Muscle of back (tissue), 11 donors: ENCODE data around the gene TASOR. TPM values are rescaled to one million over a fixed set of nuclear protein-coding genes. Genes with fewer than 3 reads are reported as not detected.

Experiments
- DNase-seq, 3 donors: peaks; one replicate each; pipeline versions ENCODE4 v3.0.0 to v3.0.0-alpha.2; 2013
- polyA plus RNA-seq, 10 donors: library from polyadenylated mRNA; unstranded; fragments of 120-200 nt; gene quantifications; one replicate each; pipeline ENCODE4 v1.2.1, GENCODE V29; 2013; ENCODE audit not compliant: insufficient read length in 10 of 10

TASOR gene
- polyA plus RNA-seq, 10 donors: 31.0 to 52.4 (median 44.5) TPM

GRCh38 chr3:56689303-56689702 lies 6.2 kb upstream of the TASOR start:
- no peak for DNase-seq

GRCh38 chr3:56688191-56688590 lies 5.1 kb upstream of the TASOR start:
- DNase-seq: no peak

- no peak for DNase-seq
These were observed 964 bp upstream of the TASOR start for GRCh38 chr3:56684029-56684428.

- DNase-seq: peak; percentile 72 to 95 (median 76)
These were observed 473 bp downstream of the TASOR start for GRCh38 chr3:56682462-56683121.

- no peak for DNase-seq
These were observed 1.0 kb downstream of the TASOR start for GRCh38 chr3:56681984-56682461.

- no peak for DNase-seq
These were observed 2.9 kb downstream of the TASOR start for GRCh38 chr3:56680054-56680580.

GRCh38 chr3:56677286-56677685 lies 5.8 kb downstream of the TASOR start:
- no peak for DNase-seq

- DNase-seq: no peak
These were observed 9.1 kb downstream of the TASOR start for GRCh38 chr3:56673781-56674457.

GRCh38 chr3:56667973-56668579 lies 15.0 kb downstream of the TASOR start:
- no peak for DNase-seq

GRCh38 chr3:56664823-56665222 lies 18.2 kb downstream of the TASOR start:
- DNase-seq: no peak

GRCh38 chr3:56655709-56656108 lies 27.4 kb downstream of the TASOR start:
- no peak for DNase-seq

- no peak for DNase-seq
These were observed 28.6 kb downstream of the TASOR start for GRCh38 chr3:56654460-56654859.

GRCh38 chr3:56645407-56645806 lies 37.7 kb downstream of the TASOR start:
- DNase-seq: no peak

GRCh38 chr3:56633602-56634535 lies 49.2 kb downstream of the TASOR start:
- DNase-seq: peak in 1 of 3 donors; percentile 5

Other genes starting within 250 kb of the TASOR start
- gene ERC2, start 214.8 kb downstream of the TASOR start, polyA plus RNA-seq: 1 to 10 TPM in 9 of 10 donors, under 1 TPM in 1; 0.76 to 2.5 (median 1.6) TPM
- gene CCDC66, start 126.1 kb downstream of the TASOR start, polyA plus RNA-seq: 10 to 100 TPM; 10.9 to 31.6 (median 16.6) TPM
- 10 to 100 TPM; 22.6 to 31.0 (median 29.2) TPM for gene ARHGEF3, start 118.7 kb upstream of the TASOR start, polyA plus RNA-seq